Measurements from ENCODE around the gene HBG2.

Gene HBG2

GRCh38 chr11:5228124-5228523, 26.5 kb downstream of the HBG2 start:
- TF ChIP-seq CTCF (IDR thresholded peaks at IDR 0.05; ENCODE audit: insufficient read depth, low read length) (no peak), POLR2AphosphoS5 (IDR thresholded peaks at IDR 0.05; ENCODE audit: low read depth) (no peak), SPI1 (IDR thresholded peaks at IDR 0.05; ENCODE audit: borderline replicate concordance, low read depth) (no peak), GABPA (IDR thresholded peaks at IDR 0.05; ENCODE audit: low read depth) (no peak), REST (IDR thresholded peaks at IDR 0.05; ENCODE audit: insufficient replicate concordance, low read depth) (no peak)
- H3K4me3 ChIP-seq (replicated peaks; ENCODE audit: insufficient read depth, low read length), result no peak overlapping the region
- H3K27me3 ChIP-seq (ENCODE audit: insufficient read depth, poor library complexity, severe bottlenecking), result peaks cover 3% of the 10 kb centered on the region
- H3K27ac ChIP-seq (replicated peaks), result no peak overlapping the region
- no peak for DNase-seq (ENCODE audit: low read depth in 1 of 2, low spot score in 1 of 2)

DNA sequence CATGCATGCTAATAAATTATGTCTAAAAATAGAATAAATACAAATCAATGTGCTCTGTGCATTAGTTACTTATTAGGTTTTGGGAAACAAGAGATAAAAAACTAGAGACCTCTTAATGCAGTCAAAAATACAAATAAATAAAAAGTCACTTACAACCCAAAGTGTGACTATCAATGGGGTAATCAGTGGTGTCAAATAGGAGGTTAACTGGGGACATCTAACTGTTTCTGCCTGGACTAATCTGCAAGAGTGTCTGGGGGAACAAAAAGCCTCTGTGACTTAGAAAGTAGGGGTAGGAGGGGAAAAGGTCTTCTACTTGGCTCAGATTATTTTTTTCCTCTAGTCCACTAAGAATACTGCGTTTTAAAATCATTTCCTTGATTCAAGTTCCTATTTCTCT, 26.9 kb downstream of the HBG2 start:
- Histone ChIP-seq H3K27ac (replicated peaks) (no peak overlapping the region), H3K4me3 (replicated peaks; ENCODE audit: insufficient read depth, low read length) (no peak overlapping the region), H3K27me3 (ENCODE audit: insufficient read depth, poor library complexity, severe bottlenecking) (peaks cover 3% of the 10 kb centered on the region)
- TF ChIP-seq POLR2AphosphoS5 (IDR thresholded peaks at IDR 0.05; ENCODE audit: low read depth), result no peak
- TF ChIP-seq SPI1 (IDR thresholded peaks at IDR 0.05; ENCODE audit: borderline replicate concordance, low read depth), result no peak
- no peak for TF ChIP-seq CTCF (IDR thresholded peaks at IDR 0.05; ENCODE audit: insufficient read depth, low read length)
- no peak for TF ChIP-seq GABPA (IDR thresholded peaks at IDR 0.05; ENCODE audit: low read depth)
- TF ChIP-seq REST (IDR thresholded peaks at IDR 0.05; ENCODE audit: insufficient replicate concordance, low read depth), result no peak
- DNase-seq (ENCODE audit: low read depth in 1 of 2, low spot score in 1 of 2), result no peak

- H3K27ac ChIP-seq (replicated peaks), result no peak within 1 kb of the TSS
- peaks cover 3% of the 10 kb centered on the region for H3K27me3 ChIP-seq (ENCODE audit: insufficient read depth, poor library complexity, severe bottlenecking)
- TF ChIP-seq CTCF (IDR thresholded peaks at IDR 0.05; ENCODE audit: insufficient read depth, low read length) (no peak), GABPA (IDR thresholded peaks at IDR 0.05; ENCODE audit: low read depth) (no peak), SPI1 (IDR thresholded peaks at IDR 0.05; ENCODE audit: borderline replicate concordance, low read depth) (no peak), REST (IDR thresholded peaks at IDR 0.05; ENCODE audit: insufficient replicate concordance, low read depth) (no peak), POLR2AphosphoS5 (IDR thresholded peaks at IDR 0.05; ENCODE audit: low read depth) (no peak)
- no peak within 1 kb of the TSS for H3K4me3 ChIP-seq (replicated peaks; ENCODE audit: insufficient read depth, low read length)
- DNase-seq (ENCODE audit: low read depth in 1 of 2, low spot score in 1 of 2), result no peak
Observed at GRCh38 chr11:5226732-5227310, 27.8 kb downstream of the HBG2 start, which contains the start of gene HBB. Gene HBB (minus strand): TSS chr11:5227071. CDS start chr11:5227021, 50 bp downstream.
